HG03571 (cell line): ENCODE measurements around the gene MRPL40.
A peak's percentile ranks its signal among the peaks of the same experiment; 100 is the strongest.

Source experiments
- ATAC-seq: cut with Tn5 transposase; IDR thresholded peaks from one replicate; pipeline ENCODE4 v1.9.1; 2021; ENCODE audit not compliant: unreplicated experiment

The MRPL40 gene

GRCh38 chr22:19461506-19461905 is 29.2 kb downstream of the MRPL40 start:
- ATAC-seq: no peak

GRCh38 chr22:19463008-19463407 is 30.7 kb downstream of the MRPL40 start:
- no peak for ATAC-seq

GRCh38 chr22:19463491-19464469 is 31.4 kb downstream of the MRPL40 start:
- ATAC-seq: no peak

- ATAC-seq: no peak
Observed at GRCh38 chr22:19464546-19464945, 32.2 kb downstream of the MRPL40 start.

GRCh38 chr22:19464975-19465374 is 32.6 kb downstream of the MRPL40 start:
- no peak for ATAC-seq

GRCh38 chr22:19466126-19466716 is 33.9 kb downstream of the MRPL40 start:
- ATAC-seq: no peak

- ATAC-seq: no peak
Observed at GRCh38 chr22:19466848-19467752, 34.8 kb downstream of the MRPL40 start.

GRCh38 chr22:19467912-19468311 is 35.6 kb downstream of the MRPL40 start:
- no peak for ATAC-seq

- no peak for ATAC-seq
Observed at GRCh38 chr22:19469421-19469820, 37.1 kb downstream of the MRPL40 start.

- no peak for ATAC-seq
Observed at GRCh38 chr22:19470010-19470409, 37.7 kb downstream of the MRPL40 start.

- ATAC-seq: no peak
Observed at GRCh38 chr22:19471572-19471971, 39.2 kb downstream of the MRPL40 start.

GRCh38 chr22:19472233-19472632 is 39.9 kb downstream of the MRPL40 start:
- no peak for ATAC-seq

GRCh38 chr22:19473578-19473977 is 41.2 kb downstream of the MRPL40 start:
- no peak for ATAC-seq

- ATAC-seq: no peak
Observed at GRCh38 chr22:19476023-19476422, 43.7 kb downstream of the MRPL40 start.

- ATAC-seq: no peak
Observed at GRCh38 chr22:19477321-19478044, 45.1 kb downstream of the MRPL40 start.

GRCh38 chr22:19478045-19478900 is 45.9 kb downstream of the MRPL40 start:
- no peak for ATAC-seq

- peak; percentile 44 for ATAC-seq
Observed at GRCh38 chr22:19478901-19479354, 46.6 kb downstream of the MRPL40 start, which contains the start of gene UFD1. TSS of gene UFD1 (minus strand) at chr22:19479193. CDS start at chr22:19479085, 108 bp downstream.

GRCh38 chr22:19479355-19480172 is 47.2 kb downstream of the MRPL40 start, which contains the start of gene CDC45:
TSS of gene CDC45 (plus strand) at chr22:19479920. CDS start at chr22:19479969, 49 bp downstream.
- peak; percentile 63 for ATAC-seq
